Type B pancreatic cell (in vitro differentiated cells): ENCODE measurements around the gene CYSTM1. TPM values are rescaled to one million over a fixed set of nuclear protein-coding genes. Genes with fewer than 3 reads are reported as not detected.

Experiments
- DNase-seq: peaks from one replicate; pipeline ENCODE4 v3.0.0; 2021; ENCODE audit warnings: mixed read lengths; ENCODE audit not compliant: unreplicated experiment; ENCODE audit errors: extremely low spot score
- H3K27ac Mint-ChIP-seq: 2 replicates; pipeline ENCODE4 v1.8.0; 2021; ENCODE audit warnings: mild to moderate bottlenecking, mixed read lengths
- H3K27me3 Mint-ChIP-seq: 2 replicates; pipeline ENCODE4 v1.8.0; 2021; ENCODE audit warnings: mixed read lengths
- H3K36me3 Mint-ChIP-seq: 2 replicates; pipeline ENCODE4 v1.8.0; 2021; ENCODE audit warnings: mixed read lengths
- H3K4me1 Mint-ChIP-seq: one replicate; pipeline ENCODE4 v1.8.0; 2021; ENCODE audit warnings: mixed read lengths; ENCODE audit not compliant: unreplicated experiment
- H3K4me3 Mint-ChIP-seq: 2 replicates; pipeline ENCODE4 v1.8.0; 2021; ENCODE audit warnings: mild to moderate bottlenecking, mixed read lengths
- H3K9me3 Mint-ChIP-seq: 2 replicates; pipeline ENCODE4 v1.8.0; 2021; ENCODE audit warnings: mixed read lengths
- total RNA-seq: library from RNA; stranded (reverse); gene quantifications from 2 replicates; pipeline ENCODE4 v1.2.1, GENCODE V29; 2021; ENCODE audit warnings: low replicate concordance
- TF ChIP-seq, protein P1 (sequence below): fragments of 200-600 bp; sonication (generic); conservative IDR thresholded peaks from 2 replicates; pipeline ENCODE4 v1.5.0; 2021; ENCODE audit warnings: antibody characterized with exemption, mild to moderate bottlenecking

Gene CYSTM1
- total RNA-seq, 1 donor from 2014 or later, result 73.5 TPM

DNA sequence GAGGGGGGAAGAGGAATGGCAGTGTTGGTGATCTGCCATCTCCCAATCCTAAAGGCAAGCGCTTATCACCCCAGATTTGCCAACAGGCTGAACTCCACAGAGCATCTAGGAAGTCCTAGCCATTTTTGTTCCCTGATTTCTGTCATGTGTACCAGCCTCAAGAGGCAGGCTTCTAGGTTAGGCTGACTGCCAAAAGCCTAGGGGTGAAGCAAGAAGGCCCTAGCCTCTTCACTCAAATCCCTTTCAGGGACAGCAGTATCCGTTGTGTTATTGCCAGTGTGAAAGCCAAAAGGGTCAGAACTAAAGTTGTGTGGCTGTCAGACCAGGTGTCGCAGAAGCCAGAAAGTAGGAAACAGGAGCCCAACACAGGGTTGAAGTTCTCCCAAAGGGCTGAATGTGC is 34.6 kb upstream of the CYSTM1 start:
- TF ChIP-seq, protein P1, sequence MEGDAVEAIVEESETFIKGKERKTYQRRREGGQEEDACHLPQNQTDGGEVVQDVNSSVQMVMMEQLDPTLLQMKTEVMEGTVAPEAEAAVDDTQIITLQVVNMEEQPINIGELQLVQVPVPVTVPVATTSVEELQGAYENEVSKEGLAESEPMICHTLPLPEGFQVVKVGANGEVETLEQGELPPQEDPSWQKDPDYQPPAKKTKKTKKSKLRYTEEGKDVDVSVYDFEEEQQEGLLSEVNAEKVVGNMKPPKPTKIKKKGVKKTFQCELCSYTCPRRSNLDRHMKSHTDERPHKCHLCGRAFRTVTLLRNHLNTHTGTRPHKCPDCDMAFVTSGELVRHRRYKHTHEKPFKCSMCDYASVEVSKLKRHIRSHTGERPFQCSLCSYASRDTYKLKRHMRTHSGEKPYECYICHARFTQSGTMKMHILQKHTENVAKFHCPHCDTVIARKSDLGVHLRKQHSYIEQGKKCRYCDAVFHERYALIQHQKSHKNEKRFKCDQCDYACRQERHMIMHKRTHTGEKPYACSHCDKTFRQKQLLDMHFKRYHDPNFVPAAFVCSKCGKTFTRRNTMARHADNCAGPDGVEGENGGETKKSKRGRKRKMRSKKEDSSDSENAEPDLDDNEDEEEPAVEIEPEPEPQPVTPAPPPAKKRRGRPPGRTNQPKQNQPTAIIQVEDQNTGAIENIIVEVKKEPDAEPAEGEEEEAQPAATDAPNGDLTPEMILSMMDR, result no peak
- Mint-ChIP-seq H3K4me1 (peaks cover 6% of the 10 kb centered on the region), H3K27me3 (peaks cover 41% of the 10 kb centered on the region), H3K36me3 (no peaks in the 10 kb centered on the region), H3K27ac (no peak overlapping the region), H3K9me3 (no peaks in the 10 kb centered on the region), H3K4me3 (no peak overlapping the region)
- DNase-seq, result no peak

DNA sequence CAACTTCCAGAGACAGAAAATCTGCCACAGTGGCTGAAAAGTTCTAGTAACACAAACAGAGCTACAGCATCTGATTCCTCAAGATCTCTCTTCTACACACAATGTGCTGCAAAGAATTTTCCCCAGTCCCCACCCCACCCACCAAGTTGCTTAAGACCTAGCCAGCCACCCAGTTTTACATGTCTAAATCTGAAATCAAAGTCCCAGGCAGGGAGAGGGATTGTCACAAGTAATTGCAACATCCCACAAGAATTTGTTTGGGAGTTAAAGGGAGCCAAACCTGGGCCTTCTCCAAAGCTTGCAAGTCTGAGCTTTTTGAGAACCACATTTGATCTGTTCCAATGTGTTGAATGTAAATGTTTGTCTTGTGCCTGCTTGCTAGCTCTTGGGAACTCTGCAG is 33.7 kb upstream of the CYSTM1 start:
- Mint-ChIP-seq H3K4me1 (peaks cover 8% of the 10 kb centered on the region), H3K27me3 (peaks cover 47% of the 10 kb centered on the region), H3K36me3 (no peaks in the 10 kb centered on the region), H3K9me3 (no peaks in the 10 kb centered on the region), H3K27ac (no peak overlapping the region), H3K4me3 (no peak overlapping the region)
- TF ChIP-seq, protein P1, result no peak
- no peak for DNase-seq

DNA sequence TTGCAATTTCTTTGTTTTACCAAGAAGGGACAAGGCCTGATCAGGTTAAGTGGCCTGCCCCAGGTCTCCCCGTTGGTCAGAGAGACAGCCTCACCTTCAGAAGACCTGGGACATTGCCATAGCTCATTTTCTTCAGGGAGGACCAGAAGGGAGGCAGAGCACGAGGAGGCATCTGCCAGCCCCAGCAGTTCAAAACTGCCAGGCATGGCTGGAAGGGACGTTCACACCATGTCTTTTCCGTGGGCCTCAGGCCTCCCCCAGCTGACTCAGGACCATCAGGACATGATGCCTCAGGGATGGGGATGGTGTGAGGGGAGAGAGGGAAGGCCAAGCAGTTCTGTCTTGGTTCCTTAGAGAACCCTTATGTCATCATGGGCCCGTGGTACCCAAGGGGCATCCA is 32.7 kb upstream of the CYSTM1 start:
- TF ChIP-seq, protein P1, result no peak
- H3K4me1 Mint-ChIP-seq, result peaks cover 8% of the 10 kb centered on the region
- H3K9me3 Mint-ChIP-seq, result no peaks in the 10 kb centered on the region
- H3K36me3 Mint-ChIP-seq, result no peaks in the 10 kb centered on the region
- H3K27ac Mint-ChIP-seq, result no peak overlapping the region
- H3K4me3 Mint-ChIP-seq, result no peak overlapping the region
- H3K27me3 Mint-ChIP-seq, result peaks cover 57% of the 10 kb centered on the region
- no peak for DNase-seq

DNA sequence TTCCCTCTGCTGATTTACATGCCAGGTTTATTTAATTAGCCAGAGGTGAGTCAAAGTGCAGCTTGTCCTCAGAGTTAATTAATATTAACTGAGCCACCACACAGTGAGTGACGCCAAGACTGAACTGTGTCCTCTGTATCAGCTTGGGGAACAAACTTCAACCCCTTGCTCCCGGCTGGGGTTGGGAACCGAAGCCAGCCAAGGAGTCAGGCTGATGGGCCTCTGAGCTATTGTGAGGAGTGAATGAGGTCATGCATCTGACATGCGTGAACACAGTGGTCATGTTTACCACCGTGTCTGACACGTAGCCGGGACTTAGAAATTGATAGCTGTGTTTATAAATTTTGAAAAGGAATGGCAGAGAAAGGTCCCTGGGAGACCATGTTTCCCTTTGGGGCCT is 32.1 kb upstream of the CYSTM1 start:
- Mint-ChIP-seq H3K27me3 (peaks cover 59% of the 10 kb centered on the region), H3K36me3 (no peaks in the 10 kb centered on the region), H3K27ac (no peak overlapping the region), H3K9me3 (no peaks in the 10 kb centered on the region), H3K4me1 (peaks cover 8% of the 10 kb centered on the region), H3K4me3 (no peak overlapping the region)
- TF ChIP-seq, protein P1, result no peak
- DNase-seq, result no peak

DNA sequence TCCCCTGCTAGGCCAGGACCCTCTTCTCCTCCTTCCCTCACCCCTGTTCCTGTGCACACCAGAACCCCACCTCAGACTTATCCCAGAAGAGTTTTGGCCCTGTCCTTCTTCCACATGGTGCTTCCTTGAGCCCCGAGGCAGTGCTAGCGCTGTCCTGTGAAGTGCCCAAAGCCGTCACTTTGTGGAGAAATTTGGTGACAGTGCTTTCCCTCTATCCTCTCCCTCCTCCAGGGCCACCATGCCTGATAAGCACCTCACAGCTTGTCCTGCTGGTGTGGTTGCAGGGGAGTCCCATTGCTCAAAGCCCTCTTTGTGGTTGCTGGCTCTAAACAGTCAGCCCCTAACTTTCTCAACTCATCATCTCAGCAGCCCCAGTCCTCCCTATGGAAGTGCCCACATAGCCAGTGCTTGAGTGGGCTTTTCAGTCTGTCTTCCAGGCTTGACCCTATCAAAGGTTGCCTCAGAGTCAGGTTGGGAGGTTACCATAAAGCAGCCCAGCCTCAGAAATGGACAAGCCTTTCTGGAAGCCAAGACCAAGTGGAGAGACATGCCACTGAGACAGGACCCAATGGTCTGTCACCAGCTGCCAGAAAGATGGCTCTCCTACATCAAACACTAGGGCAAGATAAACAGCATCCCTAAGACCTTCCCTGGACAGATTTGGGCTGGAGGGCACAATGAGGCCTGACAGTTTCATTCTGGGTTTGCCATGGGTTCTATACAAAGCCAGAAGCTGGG is 31.3 kb upstream of the CYSTM1 start:
- peak overlapping the region; percentile 60 for H3K4me3 Mint-ChIP-seq
- DNase-seq, result peak; percentile 55
- no peaks in the 10 kb centered on the region for H3K9me3 Mint-ChIP-seq
- no peak overlapping the region for H3K27ac Mint-ChIP-seq
- TF ChIP-seq, protein P1, result no peak
- peaks cover 8% of the 10 kb centered on the region for H3K4me1 Mint-ChIP-seq
- peaks cover 66% of the 10 kb centered on the region for H3K27me3 Mint-ChIP-seq
- no peaks in the 10 kb centered on the region for H3K36me3 Mint-ChIP-seq
